Ramos (cell line): ENCODE results near the gene CUX1.

Source experiments
- in situ Hi-C: fragments of 300-500 bp; cut with MboI; formaldehyde crosslinking; loops from one replicate; pipeline ENCODE4 v1.14.3; 2022; ENCODE audit warnings: low sequenced_read_pairs; ENCODE audit not compliant: unreplicated experiment

CUX1 gene

GRCh38 chr7:102073931-102074880 lies 256.8 kb downstream of the CUX1 start:
- in situ Hi-C loops: no loop called here

- in situ Hi-C loops: no loop called here
Observed at GRCh38 chr7:102075126-102075525, 257.7 kb downstream of the CUX1 start.

- in situ Hi-C loops: no loop called here
Observed at GRCh38 chr7:102075553-102076135, 258.2 kb downstream of the CUX1 start.

- in situ Hi-C loops: no loop called here
Observed at GRCh38 chr7:102077081-102077480, 259.7 kb downstream of the CUX1 start.

GRCh38 chr7:102079140-102080018 lies 262.0 kb downstream of the CUX1 start:
- in situ Hi-C loops: no loop called here

- in situ Hi-C loops: no loop called here
Observed at GRCh38 chr7:102080019-102080433, 262.6 kb downstream of the CUX1 start.

GRCh38 chr7:102080434-102081243 lies 263.2 kb downstream of the CUX1 start:
- in situ Hi-C loops: no loop called here

GRCh38 chr7:102081244-102081627 lies 263.8 kb downstream of the CUX1 start:
- in situ Hi-C loops: no loop called here

GRCh38 chr7:102082693-102083368 lies 265.4 kb downstream of the CUX1 start:
- in situ Hi-C loops: no loop called here

GRCh38 chr7:102085218-102085772 lies 267.9 kb downstream of the CUX1 start:
- in situ Hi-C loops: no loop called here

- in situ Hi-C loops: no loop called here
Observed at GRCh38 chr7:102089175-102090098, 272.0 kb downstream of the CUX1 start.

- in situ Hi-C loops: no loop called here
Observed at GRCh38 chr7:102093599-102094315, 276.3 kb downstream of the CUX1 start.

- in situ Hi-C loops: no loop called here
Observed at GRCh38 chr7:102094316-102094650, 276.9 kb downstream of the CUX1 start.

- in situ Hi-C loops: no loop called here
Observed at GRCh38 chr7:102095321-102096011, 278.0 kb downstream of the CUX1 start.

GRCh38 chr7:102096012-102096332 lies 278.5 kb downstream of the CUX1 start:
- in situ Hi-C loops: no loop called here

- in situ Hi-C loops: no loop called here
Observed at GRCh38 chr7:102096706-102097427, 279.4 kb downstream of the CUX1 start.
